ENCODE measurements around the gene GTF3C2. TPM values are rescaled to one million over a fixed set of nuclear protein-coding genes. Genes with fewer than 3 reads are reported as not detected.
A peak's percentile ranks its signal among the peaks of the same experiment; 100 is the strongest.

Gene GTF3C2, protein sequence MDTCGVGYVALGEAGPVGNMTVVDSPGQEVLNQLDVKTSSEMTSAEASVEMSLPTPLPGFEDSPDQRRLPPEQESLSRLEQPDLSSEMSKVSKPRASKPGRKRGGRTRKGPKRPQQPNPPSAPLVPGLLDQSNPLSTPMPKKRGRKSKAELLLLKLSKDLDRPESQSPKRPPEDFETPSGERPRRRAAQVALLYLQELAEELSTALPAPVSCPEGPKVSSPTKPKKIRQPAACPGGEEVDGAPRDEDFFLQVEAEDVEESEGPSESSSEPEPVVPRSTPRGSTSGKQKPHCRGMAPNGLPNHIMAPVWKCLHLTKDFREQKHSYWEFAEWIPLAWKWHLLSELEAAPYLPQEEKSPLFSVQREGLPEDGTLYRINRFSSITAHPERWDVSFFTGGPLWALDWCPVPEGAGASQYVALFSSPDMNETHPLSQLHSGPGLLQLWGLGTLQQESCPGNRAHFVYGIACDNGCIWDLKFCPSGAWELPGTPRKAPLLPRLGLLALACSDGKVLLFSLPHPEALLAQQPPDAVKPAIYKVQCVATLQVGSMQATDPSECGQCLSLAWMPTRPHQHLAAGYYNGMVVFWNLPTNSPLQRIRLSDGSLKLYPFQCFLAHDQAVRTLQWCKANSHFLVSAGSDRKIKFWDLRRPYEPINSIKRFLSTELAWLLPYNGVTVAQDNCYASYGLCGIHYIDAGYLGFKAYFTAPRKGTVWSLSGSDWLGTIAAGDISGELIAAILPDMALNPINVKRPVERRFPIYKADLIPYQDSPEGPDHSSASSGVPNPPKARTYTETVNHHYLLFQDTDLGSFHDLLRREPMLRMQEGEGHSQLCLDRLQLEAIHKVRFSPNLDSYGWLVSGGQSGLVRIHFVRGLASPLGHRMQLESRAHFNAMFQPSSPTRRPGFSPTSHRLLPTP
- 24.0 TPM for total RNA-seq

- Histone ChIP-seq H3K4me3 (ENCODE audit: low read length in 3 of 3) (peak within 1 kb of the TSS; percentile 91 to 99 (median 99)), H3K27ac (ENCODE audit: low read depth, low read length) (peak within 1 kb of the TSS; percentile 83), H3K36me3 (ENCODE audit: control insufficient read depth in 3 of 3, insufficient read depth in 3 of 3, low read length in 3 of 3) (no peaks in the 10 kb centered on the region), H3K27me3 (ENCODE audit: control insufficient read depth in 3 of 3, insufficient read depth in 3 of 3, low read length in 3 of 3) (no peaks in the 10 kb centered on the region), H3K4me1 (ENCODE audit: control insufficient read depth in 3 of 3, insufficient read depth in 3 of 3, low read length in 3 of 3) (peaks cover 27 to 43% (median 30%) of the 10 kb centered on the region in 3 donors), H3K9ac (ENCODE audit: low read depth in 1 of 3, low read length in 3 of 3) (peak within 1 kb of the TSS; percentile 91 to 97 (median 96)), H3K9me3 (ENCODE audit: control insufficient read depth in 3 of 3, low read length in 3 of 3) (no peaks in the 10 kb centered on the region)
Measured at GRCh38 chr2:27356382-27357181, at the start of gene GTF3C2. Gene GTF3C2, minus strand, starts transcription at chr2:27356764. Its CDS starts 13,210 bp downstream, at chr2:27343554.

DNA sequence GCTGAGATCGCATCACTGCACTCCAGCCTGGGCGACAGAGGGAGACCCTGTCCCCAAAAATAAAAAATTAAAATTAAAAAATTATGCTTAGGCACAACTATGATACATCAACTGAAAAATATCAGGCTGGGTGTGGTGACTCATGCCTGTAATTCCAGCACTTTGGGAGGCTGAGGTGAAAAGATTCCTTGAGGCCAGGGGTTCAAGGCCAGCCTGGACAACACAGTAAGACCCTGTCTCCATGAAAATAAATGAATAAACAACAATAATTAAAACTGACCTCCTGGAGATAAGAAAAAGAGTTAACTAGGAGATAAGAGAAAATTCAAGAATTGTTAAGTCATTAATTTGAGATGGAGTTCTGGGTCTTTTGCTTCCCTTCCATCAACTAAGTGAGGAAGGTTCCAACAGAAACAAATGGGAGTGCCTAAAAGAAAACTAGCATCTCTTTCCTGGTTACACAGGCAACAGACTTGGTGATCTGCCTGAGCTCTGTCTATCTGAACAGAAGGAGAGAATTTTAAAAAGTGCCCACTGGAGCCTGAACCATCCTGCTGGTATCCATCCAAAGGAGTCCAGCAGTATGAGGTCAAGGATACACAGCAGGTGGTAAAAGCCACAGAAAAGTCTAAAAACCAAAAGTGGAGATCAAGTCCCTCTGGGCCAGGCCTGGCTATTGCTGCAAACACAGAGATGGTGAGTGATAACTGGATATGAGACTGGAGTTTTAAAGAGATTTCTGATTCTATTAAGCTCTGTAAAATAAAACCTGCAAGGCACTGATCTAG lies 44.0 kb upstream of the GTF3C2 start:
- H3K9me3 ChIP-seq (ENCODE audit: control insufficient read depth in 3 of 3, low read length in 3 of 3) = no peaks in the 10 kb centered on the region
- H3K27ac ChIP-seq (ENCODE audit: low read depth, low read length) = no peak overlapping the region
- peaks cover 0 to 4% (median 0%) of the 10 kb centered on the region in 3 donors for H3K36me3 ChIP-seq (ENCODE audit: control insufficient read depth in 3 of 3, insufficient read depth in 3 of 3, low read length in 3 of 3)
- no peak overlapping the region for H3K4me3 ChIP-seq (ENCODE audit: low read length in 3 of 3)
- no peak overlapping the region for H3K9ac ChIP-seq (ENCODE audit: low read depth in 1 of 3, low read length in 3 of 3)
- H3K27me3 ChIP-seq (ENCODE audit: control insufficient read depth in 3 of 3, insufficient read depth in 3 of 3, low read length in 3 of 3) = no peaks in the 10 kb centered on the region
- H3K4me1 ChIP-seq (ENCODE audit: control insufficient read depth in 3 of 3, insufficient read depth in 3 of 3, low read length in 3 of 3) = no peaks in the 10 kb centered on the region

- Histone ChIP-seq H3K9me3 (ENCODE audit: control insufficient read depth in 3 of 3, low read length in 3 of 3) (no peaks in the 10 kb centered on the region), H3K9ac (ENCODE audit: low read depth in 1 of 3, low read length in 3 of 3) (no peak overlapping the region), H3K27me3 (ENCODE audit: control insufficient read depth in 3 of 3, insufficient read depth in 3 of 3, low read length in 3 of 3) (no peaks in the 10 kb centered on the region), H3K36me3 (ENCODE audit: control insufficient read depth in 3 of 3, insufficient read depth in 3 of 3, low read length in 3 of 3) (no peaks in the 10 kb centered on the region), H3K27ac (ENCODE audit: low read depth, low read length) (no peak overlapping the region), H3K4me1 (ENCODE audit: control insufficient read depth in 3 of 3, insufficient read depth in 3 of 3, low read length in 3 of 3) (no peaks in the 10 kb centered on the region), H3K4me3 (ENCODE audit: low read length in 3 of 3) (no peak overlapping the region)
Measured at GRCh38 chr2:27398962-27399361, 42.4 kb upstream of the GTF3C2 start.

- H3K4me1 ChIP-seq (ENCODE audit: control insufficient read depth in 3 of 3, insufficient read depth in 3 of 3, low read length in 3 of 3) = no peaks in the 10 kb centered on the region
- no peak overlapping the region for H3K9ac ChIP-seq (ENCODE audit: low read depth in 1 of 3, low read length in 3 of 3)
- peaks cover 0 to 7% (median 0%) of the 10 kb centered on the region in 3 donors for H3K36me3 ChIP-seq (ENCODE audit: control insufficient read depth in 3 of 3, insufficient read depth in 3 of 3, low read length in 3 of 3)
- no peaks in the 10 kb centered on the region for H3K9me3 ChIP-seq (ENCODE audit: control insufficient read depth in 3 of 3, low read length in 3 of 3)
- H3K27ac ChIP-seq (ENCODE audit: low read depth, low read length) = no peak overlapping the region
- no peaks in the 10 kb centered on the region for H3K27me3 ChIP-seq (ENCODE audit: control insufficient read depth in 3 of 3, insufficient read depth in 3 of 3, low read length in 3 of 3)
- no peak overlapping the region for H3K4me3 ChIP-seq (ENCODE audit: low read length in 3 of 3)
Measured at GRCh38 chr2:27393225-27393624, 36.7 kb upstream of the GTF3C2 start.

DNA sequence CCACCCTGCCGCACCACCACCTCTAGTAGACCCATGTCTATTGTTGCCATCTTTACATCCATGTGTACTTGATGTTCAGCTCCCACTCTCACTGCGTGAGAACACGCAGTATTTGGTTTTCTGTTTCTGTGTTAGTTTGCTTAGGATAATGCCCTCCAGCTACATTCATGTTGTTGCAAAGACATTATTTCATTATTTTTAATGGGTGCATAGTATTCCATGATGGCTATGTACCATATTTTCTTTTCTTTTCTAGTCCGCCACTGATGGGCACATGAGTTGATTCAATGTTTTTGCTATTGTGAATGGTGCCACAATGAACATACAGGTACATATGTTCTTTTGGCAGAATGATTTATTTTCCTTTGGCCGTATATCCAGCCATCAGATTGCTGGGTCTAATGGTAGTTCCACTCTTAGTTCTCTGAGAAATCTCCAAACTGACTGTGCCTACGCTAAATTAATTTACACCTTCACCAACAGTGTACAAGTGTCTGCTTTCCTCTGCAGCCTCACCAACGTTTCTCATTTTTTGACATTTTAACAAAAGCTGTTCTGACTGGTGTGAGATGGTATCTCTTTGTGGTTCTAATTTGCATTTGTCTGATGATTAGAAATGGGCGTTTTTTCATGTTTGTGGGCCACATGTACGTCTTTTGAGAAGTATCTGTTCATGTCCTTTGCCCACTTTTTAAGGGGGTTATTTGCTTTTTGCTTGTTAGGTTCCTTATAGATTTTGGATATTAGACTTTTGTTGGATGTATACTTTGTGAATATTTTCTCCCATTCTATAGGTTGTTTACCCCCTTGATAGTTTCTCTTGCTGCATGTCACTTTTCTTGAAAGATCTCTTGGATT lies 34.5 kb upstream of the GTF3C2 start:
- no peaks in the 10 kb centered on the region for H3K27me3 ChIP-seq (ENCODE audit: control insufficient read depth in 3 of 3, insufficient read depth in 3 of 3, low read length in 3 of 3)
- H3K36me3 ChIP-seq (ENCODE audit: control insufficient read depth in 3 of 3, insufficient read depth in 3 of 3, low read length in 3 of 3) = peaks cover 0 to 10% (median 2%) of the 10 kb centered on the region in 3 donors
- H3K9me3 ChIP-seq (ENCODE audit: control insufficient read depth in 3 of 3, low read length in 3 of 3) = no peaks in the 10 kb centered on the region
- no peak overlapping the region for H3K27ac ChIP-seq (ENCODE audit: low read depth, low read length)
- H3K9ac ChIP-seq (ENCODE audit: low read depth in 1 of 3, low read length in 3 of 3) = no peak overlapping the region
- no peaks in the 10 kb centered on the region for H3K4me1 ChIP-seq (ENCODE audit: control insufficient read depth in 3 of 3, insufficient read depth in 3 of 3, low read length in 3 of 3)
- no peak overlapping the region for H3K4me3 ChIP-seq (ENCODE audit: low read length in 3 of 3)

GRCh38 chr2:27381577-27382181 lies 25.1 kb upstream of the GTF3C2 start:
- Histone ChIP-seq H3K9me3 (ENCODE audit: control insufficient read depth in 3 of 3, low read length in 3 of 3) (no peaks in the 10 kb centered on the region), H3K9ac (ENCODE audit: low read depth in 1 of 3, low read length in 3 of 3) (peak overlapping the region; percentile 84 to 92 (median 87)), H3K27me3 (ENCODE audit: control insufficient read depth in 3 of 3, insufficient read depth in 3 of 3, low read length in 3 of 3) (no peaks in the 10 kb centered on the region), H3K4me3 (ENCODE audit: low read length in 3 of 3) (peak overlapping the region; percentile 79 to 90 (median 84)), H3K27ac (ENCODE audit: low read depth, low read length) (peak overlapping the region; percentile 95), H3K4me1 (ENCODE audit: control insufficient read depth in 3 of 3, insufficient read depth in 3 of 3, low read length in 3 of 3) (peaks cover 19 to 27% (median 21%) of the 10 kb centered on the region in 3 donors), H3K36me3 (ENCODE audit: control insufficient read depth in 3 of 3, insufficient read depth in 3 of 3, low read length in 3 of 3) (peaks cover 50 to 64% (median 55%) of the 10 kb centered on the region in 3 donors)

DNA sequence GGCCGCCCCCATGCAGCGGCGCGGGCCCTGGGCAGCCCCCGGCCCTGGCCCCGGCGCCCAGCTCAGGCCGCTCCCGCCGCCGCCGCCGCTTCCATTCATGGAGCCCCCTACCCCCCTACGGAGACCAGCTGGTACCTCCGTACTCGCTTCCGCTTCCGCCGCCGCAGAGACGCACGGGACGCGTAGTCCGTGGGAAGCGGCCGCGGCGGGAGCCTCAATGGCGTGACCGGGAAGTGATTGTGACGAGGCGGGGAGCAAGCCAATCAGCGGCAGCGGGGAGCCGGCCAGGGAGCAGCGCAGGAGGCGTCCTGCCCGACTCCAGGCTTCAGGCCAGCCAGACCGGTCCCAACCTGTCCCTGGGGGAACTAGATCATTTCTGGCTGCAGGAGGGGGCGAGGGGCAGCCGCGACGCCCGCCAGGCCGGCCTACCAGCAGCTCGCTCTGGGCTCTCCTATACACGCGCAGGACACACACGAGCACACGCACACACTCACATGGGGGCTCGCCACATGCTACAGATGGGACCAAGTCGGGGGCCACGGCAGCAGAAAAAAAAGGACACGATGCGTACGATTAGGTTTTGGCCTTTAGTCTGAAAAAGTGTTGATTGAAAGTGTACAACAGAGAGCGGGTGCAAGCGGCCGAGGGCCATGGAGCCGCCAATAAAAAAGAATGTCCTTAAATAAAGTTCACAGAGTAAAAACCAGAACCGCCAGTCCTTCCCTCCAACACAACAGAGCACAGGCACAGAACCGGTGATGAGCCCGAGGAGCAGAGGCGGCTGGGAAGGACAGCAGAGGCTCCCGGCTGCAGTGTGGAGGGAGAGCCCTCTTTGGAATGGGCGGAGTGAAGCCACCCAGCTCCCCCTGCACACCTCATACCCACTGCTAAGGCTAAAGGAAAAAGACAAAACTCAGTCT lies 24.3 kb upstream of the GTF3C2 start, which contains the start of gene ZNF513:
ZNF513 (minus strand) TSS at position 109 of the 920 bp plus-strand sequence. CDS start 208 bp downstream, outside the sequence.
- peaks cover 19 to 27% (median 21%) of the 10 kb centered on the region in 3 donors for H3K4me1 ChIP-seq (ENCODE audit: control insufficient read depth in 3 of 3, insufficient read depth in 3 of 3, low read length in 3 of 3)
- no peaks in the 10 kb centered on the region for H3K27me3 ChIP-seq (ENCODE audit: control insufficient read depth in 3 of 3, insufficient read depth in 3 of 3, low read length in 3 of 3)
- H3K36me3 ChIP-seq (ENCODE audit: control insufficient read depth in 3 of 3, insufficient read depth in 3 of 3, low read length in 3 of 3) = peaks cover 58 to 68% (median 59%) of the 10 kb centered on the region in 3 donors
- H3K27ac ChIP-seq (ENCODE audit: low read depth, low read length) = peak within 1 kb of the TSS; percentile 95
- H3K4me3 ChIP-seq (ENCODE audit: low read length in 3 of 3) = peak within 1 kb of the TSS; percentile 84 to 90 (median 84)
- no peaks in the 10 kb centered on the region for H3K9me3 ChIP-seq (ENCODE audit: control insufficient read depth in 3 of 3, low read length in 3 of 3)
- peak within 1 kb of the TSS; percentile 91 to 94 (median 92) for H3K9ac ChIP-seq (ENCODE audit: low read depth in 1 of 3, low read length in 3 of 3)
